Activated CD8-positive, alpha-beta memory T cell treated with anti-CD3 and anti-CD28 coated beads for 1 hour (primary cell): ENCODE results near the gene GAL3ST1.
"Not testable (repeated sequence)": the region's sequence is repeated elsewhere in the genome, so short reads cannot be mapped to it uniquely, and the experiment has no call there.

ENCODE experiments used
- DNase-seq, 2 donors: peaks; one replicate each; pipeline ENCODE4 v3.0.0-alpha.2; 2020; ENCODE audit warnings: low read depth in 1 of 2; ENCODE audit errors: extremely low read depth in 1 of 2

GAL3ST1 gene

GRCh38 chr22:30598986-30599385 lies 24.5 kb upstream of the GAL3ST1 start:
- no peak for DNase-seq

- no peak for DNase-seq
Measured at GRCh38 chr22:30596886-30597285, 22.4 kb upstream of the GAL3ST1 start.

DNA sequence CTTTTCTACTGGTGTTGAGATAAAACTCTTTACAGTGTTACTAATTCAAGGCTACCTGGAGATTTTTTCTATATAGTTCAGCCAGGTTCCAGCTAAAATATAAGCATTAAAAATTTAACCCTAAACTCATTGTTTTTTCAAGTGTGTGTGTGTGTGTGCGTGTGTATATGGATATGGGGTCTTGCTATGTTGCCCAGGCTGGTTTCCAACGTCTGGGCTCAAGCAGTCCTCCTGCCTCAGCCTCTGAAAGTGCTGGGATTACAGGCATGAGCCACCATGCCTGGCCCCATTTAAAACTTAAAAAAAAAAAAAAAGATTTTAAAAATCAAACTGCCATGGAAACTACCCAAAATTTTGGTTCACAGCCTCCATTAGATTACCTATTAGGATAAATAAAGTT lies 21.7 kb upstream of the GAL3ST1 start:
- DNase-seq = no peak

DNA sequence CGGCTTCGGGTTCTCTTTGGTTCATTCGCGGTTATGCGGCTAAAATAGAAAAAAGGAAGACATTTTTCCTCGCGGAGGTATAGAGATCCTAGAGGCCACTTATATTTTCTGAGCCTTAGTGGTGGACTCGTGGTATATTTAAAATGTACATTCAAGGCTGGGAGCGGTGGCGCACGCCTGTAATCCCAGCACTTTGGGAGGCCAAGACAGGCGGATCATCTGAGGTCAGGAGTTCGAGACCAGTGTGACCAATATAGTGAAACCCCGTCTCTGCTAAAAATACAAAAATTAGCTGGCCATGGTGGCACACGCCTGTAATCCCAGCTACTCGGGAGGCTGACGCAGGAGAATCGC lies 17.9 kb upstream of the GAL3ST1 start:
- DNase-seq = not testable (repeated sequence)

GRCh38 chr22:30591588-30592359 lies 17.3 kb upstream of the GAL3ST1 start, which contains the start of gene PES1:
Gene PES1, minus strand, starts transcription at chr22:30591910. Its CDS starts 77 bp downstream, at chr22:30591833.
- peak; percentile 87 to 90 for DNase-seq

- DNase-seq = no peak
Measured at GRCh38 chr22:30591191-30591587, 16.7 kb upstream of the GAL3ST1 start.

DNA sequence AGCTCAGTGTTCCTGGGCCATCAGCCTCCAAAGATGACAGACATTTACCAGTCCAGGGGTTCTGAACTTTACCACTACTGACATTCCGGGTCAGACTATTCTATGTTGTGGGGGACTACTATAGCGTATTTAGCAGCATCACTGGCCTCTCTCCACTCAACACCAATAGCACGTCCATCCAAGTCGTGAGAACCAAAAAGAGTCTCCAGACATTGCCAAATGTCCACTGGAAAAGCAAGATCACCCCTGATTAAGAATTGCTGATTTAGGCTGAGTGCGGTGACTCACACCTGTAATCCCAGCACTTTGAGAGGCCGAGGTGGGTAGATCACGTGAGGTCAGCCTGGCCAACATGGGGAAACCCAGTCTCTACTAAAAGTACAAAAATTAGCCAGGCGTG lies 11.9 kb upstream of the GAL3ST1 start:
- DNase-seq = no peak

DNA sequence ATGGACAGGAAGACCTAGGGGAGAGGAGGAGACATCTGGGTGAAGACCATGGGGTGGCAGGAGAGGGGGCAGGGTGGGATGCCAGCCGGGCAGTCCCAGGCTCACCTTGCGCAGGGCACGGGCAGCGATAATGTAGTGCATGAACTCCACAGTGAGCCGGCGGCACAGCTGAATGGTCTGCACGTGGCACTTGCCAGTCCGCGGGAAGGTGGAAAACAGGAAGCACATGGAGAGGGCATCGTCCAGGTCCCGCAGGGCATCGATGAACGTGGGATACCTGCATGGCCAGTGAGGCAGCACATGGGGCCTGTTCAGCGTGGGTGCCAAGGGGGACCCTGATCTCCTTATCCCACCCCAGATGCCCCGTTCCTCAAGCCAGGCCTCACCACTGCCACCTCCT lies 10.0 kb upstream of the GAL3ST1 start:
- no peak for DNase-seq

DNA sequence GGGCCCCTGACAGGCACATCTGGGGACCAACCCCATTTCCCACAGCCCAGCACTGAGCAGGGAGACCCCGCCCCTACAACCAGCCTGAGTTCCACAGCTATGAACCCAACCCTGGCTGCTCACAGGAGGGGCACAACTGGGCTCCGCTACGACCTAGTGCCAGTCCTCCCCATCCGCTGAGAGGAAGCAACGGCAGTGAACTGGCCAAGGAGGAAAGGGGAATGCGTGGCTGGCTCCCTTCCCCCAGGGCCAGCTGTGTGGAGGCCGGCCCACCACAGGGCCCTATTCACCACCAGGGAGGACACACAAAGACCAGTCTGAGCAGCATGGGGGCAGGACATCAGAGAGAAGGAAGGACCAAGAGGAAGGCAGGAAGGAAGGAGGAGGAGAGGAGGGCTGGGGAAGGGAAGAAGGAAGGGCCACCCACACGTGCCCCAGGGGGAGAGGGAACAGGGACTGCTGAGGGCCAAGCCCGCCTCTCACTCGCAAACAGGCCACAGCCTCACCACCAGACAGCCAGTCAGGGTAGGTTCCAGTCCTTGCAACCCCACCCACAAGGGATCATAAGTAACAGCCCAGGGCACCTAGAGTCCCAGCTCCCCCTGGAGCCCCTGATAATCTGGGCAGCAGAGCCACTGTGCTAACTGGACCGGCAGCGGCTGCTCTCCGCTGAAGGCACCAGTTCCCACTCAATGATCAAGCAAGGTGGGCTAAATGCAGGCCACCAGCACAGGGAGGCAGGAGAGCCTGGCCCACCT lies 8.5 kb upstream of the GAL3ST1 start:
- no peak for DNase-seq

GRCh38 chr22:30582051-30582450 lies 7.6 kb upstream of the GAL3ST1 start:
- DNase-seq = no peak

DNA sequence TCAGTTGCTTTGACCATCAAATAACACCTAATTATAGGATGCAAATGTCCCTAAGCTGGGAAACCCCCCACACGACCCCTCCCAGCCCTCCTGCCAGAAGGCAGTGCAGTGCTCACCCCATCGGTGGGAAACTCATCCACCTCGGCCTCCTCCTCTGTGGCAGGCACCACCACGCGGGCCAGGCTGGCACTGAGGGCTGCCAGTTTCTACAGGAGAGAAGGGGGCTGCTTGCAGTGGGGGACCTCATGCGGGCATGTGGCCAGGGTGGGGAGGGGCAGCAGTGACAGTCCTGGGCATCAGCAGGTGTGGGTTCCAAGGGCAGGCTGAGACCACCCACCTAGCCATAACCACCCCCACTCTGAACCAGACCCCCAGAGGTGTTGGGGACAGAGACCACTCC lies 6.4 kb upstream of the GAL3ST1 start:
- DNase-seq = no peak

DNA sequence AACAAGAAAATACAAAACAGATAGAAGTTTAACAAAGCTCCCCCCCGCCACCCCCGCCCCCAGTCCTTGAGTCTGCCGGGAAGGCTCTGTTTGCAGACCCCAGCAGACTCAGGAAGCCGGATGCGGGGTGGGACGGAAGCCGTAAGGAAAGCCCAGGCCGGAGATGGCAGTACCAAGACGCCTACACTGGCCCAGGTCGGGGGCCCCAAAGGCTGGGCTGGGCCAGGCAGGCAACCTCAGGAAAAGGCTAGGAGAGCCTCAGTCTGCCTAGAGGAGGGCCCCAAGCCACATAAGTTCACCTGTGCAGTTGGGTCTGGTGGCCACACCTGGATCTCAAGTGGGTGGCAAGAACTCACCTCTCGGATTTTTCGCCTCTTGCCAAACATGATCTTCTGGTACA lies 4.0 kb upstream of the GAL3ST1 start:
- no peak for DNase-seq

DNA sequence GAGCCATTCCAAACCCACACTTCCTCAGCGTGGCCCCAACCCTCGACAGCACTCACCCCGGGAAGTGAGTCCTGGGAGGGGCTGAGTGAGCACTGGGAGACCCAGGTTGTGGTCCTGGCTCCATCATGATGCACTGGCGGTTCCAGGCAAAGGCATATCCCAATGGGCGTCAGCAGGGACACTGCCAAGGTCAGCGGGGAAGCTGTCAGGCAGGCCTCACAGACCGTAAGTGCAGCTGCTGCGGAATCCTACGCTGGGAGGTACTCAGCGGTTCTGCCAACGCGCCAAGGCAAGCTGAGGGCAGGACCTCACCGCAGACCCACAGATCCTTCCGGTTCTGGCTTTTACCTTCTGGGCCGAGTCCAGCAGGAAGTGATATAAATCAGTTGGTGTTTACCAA lies 1.4 kb upstream of the GAL3ST1 start:
- no peak for DNase-seq

DNA sequence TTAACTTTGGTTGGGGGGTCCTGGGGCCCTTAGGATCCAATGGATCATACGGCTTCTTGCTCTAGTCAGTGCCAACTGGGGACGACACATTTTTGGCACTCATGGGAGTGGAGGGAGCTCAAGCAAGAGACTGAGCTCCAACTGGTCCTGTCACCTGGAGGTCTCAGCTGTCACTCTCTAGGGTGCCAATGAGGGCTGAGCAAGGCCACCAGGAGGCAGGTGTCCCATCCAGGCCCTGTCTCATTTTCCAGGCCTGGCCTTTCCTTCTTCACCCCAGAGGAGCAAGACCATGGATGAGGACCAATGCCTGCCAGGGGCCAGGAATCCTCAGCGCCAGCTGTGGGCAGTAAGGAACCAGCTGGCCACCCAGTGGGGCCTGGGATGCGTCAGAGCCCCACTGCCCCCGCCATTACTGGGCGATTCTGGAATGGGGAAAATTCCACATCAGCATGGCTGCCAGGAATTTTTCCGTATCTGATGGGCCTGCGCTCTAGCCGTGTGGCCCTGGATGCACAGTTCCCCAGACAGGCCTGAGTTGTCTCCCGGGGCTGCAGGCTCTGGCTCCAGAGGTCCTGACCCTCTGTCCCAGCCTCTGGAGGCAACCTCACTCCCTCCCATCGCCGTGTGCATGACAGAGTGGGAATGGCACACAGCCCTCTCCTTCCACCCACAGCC lies 669 bp upstream of the GAL3ST1 start:
- DNase-seq = no peak

DNA sequence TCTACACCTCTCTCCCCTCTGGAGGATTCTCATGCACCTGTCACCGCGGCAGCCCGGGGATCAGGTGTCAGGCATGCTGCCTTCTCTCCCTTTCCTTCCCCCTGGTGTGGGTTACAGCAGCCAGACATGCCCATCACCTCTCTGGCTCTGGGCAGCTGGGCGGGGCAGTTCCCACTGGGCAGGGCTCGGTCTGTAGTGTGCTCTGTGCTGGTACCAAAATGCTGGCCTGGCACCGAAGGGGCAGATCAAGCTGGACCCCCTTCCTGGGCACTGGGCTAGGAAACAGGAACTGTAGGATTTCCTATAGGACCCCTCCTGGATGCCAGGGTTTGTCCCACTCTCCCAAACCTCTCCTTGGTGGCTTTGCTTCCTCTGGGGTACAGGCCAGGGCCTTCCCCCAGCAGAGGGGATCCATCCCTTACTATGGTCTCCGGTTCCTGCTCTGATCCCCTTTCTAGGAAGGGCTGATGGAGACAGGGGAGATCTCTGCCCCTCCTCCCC lies 821 bp downstream of the GAL3ST1 start:
- DNase-seq = no peak

DNA sequence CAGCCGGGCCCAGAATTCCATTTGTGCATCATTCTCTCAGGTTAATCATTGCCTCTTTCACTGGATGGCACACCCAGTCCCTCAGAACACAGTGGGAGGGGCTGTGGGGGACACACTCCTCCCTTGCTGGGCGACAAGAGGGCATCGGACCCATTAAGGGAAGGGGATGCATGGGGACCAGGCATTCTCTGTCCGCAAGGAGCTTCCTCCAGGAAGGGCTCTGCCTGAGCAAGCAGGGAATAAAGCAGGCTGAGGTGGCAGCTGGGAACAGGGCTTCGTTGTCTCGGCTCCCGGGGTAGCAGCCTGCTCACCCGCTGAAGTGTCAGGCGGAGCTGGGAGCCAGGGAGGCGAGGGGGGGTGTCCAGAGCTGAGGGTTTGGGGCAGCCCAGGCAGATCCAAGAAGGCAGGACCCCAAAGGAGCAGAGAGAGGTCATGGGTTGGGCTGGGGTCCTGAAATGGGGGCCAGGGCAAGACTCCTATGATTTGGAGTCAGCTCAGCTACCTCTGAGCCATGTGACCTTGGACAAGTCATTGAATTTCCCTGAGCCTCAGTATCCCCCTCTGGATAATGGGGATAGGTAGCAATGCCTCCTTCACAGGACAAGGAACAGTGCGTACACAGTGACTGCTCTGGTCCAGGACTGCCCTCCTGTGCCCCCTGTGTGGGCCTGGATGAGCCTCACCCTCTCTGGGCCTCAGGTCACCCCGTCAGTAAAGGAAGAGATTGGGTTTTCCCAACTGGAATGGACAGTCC lies 1.4 kb downstream of the GAL3ST1 start:
- no peak for DNase-seq

DNA sequence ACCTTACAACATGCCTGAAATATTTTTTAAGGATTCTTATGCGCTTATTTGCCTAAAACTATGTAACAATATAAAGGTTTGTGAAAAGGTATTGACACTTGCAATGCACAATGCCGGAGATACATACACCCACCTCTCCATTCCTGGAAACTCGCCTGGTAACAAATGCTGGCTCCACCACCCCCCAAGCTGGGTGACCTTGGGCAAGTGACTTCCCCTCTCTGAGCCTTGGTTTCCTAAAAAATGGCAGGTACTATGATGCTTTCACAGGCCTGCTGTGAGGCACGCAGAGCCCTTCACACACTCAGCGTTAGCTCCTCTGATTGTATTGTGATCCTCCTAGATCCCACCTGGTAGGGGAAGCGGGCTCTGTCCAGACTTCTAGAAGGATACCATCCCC lies 2.3 kb downstream of the GAL3ST1 start:
- no peak for DNase-seq

DNA sequence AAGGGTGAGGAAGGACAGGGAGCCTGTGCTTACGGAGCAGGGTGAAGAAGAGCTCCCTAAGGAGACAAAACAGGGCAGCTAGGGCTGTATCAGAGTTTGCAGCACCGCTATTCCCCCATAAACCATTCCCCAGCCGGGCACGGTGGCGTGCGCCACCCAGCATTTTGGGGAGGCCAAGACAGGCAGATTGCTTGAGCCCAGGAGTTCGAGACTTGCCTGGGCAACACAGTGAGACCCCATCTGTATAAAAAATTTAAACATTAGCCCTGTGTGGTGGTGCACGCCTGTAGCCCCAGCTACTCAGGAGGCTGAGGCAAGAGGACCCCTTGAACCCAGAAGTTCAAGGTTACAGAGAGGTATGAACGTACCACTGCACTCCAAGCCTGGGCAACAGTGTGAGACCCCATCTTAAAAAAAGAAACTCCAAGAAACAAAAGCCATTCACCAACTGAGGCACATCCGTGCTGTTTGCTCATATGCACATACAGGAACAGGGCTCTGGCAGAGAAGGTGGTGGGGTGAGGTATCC lies 4.7 kb downstream of the GAL3ST1 start:
- no peak for DNase-seq

- DNase-seq = no peak
Measured at GRCh38 chr22:30568137-30568805, 6.2 kb downstream of the GAL3ST1 start.

DNA sequence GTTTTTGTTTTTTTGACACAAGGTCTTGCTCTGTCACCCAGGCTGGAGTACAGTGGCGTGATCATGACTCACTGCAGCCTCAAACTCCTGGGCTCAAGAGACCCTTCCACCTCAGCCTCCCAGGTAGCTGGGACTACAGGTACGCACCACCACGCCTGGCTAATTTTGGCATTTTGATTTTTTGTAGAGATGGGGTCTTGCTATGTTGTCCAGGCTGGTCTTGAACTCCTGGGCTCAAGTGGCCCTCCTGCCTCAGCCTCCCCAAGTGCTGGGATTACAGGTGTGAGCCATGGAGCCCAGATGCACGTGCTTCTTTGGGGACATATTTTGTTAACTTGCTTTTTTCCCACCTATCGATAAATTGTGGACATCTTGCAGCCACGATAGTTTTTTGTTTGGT lies 7.2 kb downstream of the GAL3ST1 start:
- not testable (repeated sequence) for DNase-seq
